ENCODE results near the gene LRP8. TPM values are rescaled to one million over a fixed set of nuclear protein-coding genes. Genes with fewer than 3 reads are reported as not detected.

LRP8 gene
- total and polyA plus RNA-seq, 9 of the 15 experiments (the other 6 are each of a cell fraction or from before 2014, with no cell fraction given) = 7.1 to 56.1 (median 31.3) TPM

GRCh38 chr1:53238197-53239155 lies 89.4 kb downstream of the LRP8 start, which contains the start of gene MAGOH (continued):
- TF ChIP-seq TEAD4 (IDR thresholded peaks at IDR 0.05; ENCODE audit: low read length) (no peak), TEAD4 (CRISPR knock-in tag; IDR thresholded peaks at IDR 0.05; ENCODE audit: borderline replicate concordance) (peak; percentile 73; the same call in 1 of the 2 replicates), ZBTB5 (IDR thresholded peaks at IDR 0.05) (no peak), MITF (IDR thresholded peaks at IDR 0.05) (no peak), HMGXB4 (CRISPR knock-in tag; IDR thresholded peaks at IDR 0.05) (no peak), PTRF (tag; IDR thresholded peaks at IDR 0.05) (no peak), ZNF134 (CRISPR knock-in tag; conservative IDR thresholded peaks at IDR 0.05) (no peak), CCNT2 (IDR thresholded peaks at IDR 0.05; ENCODE audit: borderline replicate concordance, extremely low read depth, insufficient read length, low read depth, low read length) (peak; percentile 49), ZBTB9 (CRISPR knock-in tag; IDR thresholded peaks at IDR 0.05) (no peak; the same call in 1 of the 2 replicates), SRF (CRISPR knock-in tag; IDR thresholded peaks at IDR 0.05) (no peak; a peak in 1 of 4 replicates), NFE2L1 (tag; IDR thresholded peaks at IDR 0.05; ENCODE audit: borderline replicate concordance, low read depth) (no peak), GABPB1 (CRISPR knock-in tag; IDR thresholded peaks at IDR 0.05) (peak; percentile 97), HNRNPLL (IDR thresholded peaks at IDR 0.05; ENCODE audit: low read depth, low read length, poor library complexity, severe bottlenecking) (peak; percentile 52), ZNF75A (CRISPR knock-in tag; IDR thresholded peaks at IDR 0.05) (no peak), TAL1 (IDR thresholded peaks at IDR 0.05) (no peak), MAFF (IDR thresholded peaks at IDR 0.05; ENCODE audit: low read length) (no peak), NCOA6 (IDR thresholded peaks at IDR 0.05) (no peak), IFI16 (CRISPR knock-in tag; IDR thresholded peaks at IDR 0.05) (no peak), ZNF253 (CRISPR knock-in tag; conservative IDR thresholded peaks at IDR 0.05) (no peak), BACH1 (tag; IDR thresholded peaks at IDR 0.05) (no peak)

Measured in K562 (cell line).